Epidermal melanocyte (primary cell): ENCODE results near the gene MRGPRG.

Source experiments
- DNase-seq: peaks from one replicate; pipeline ENCODE4 v3.0.0; 2011; ENCODE audit warnings: low spot score; ENCODE audit not compliant: insufficient read length

MRGPRG gene

GRCh38 chr11:3195251-3196160, 23.1 kb downstream of the MRGPRG start:
- no peak for DNase-seq

- DNase-seq, result no peak
Measured at GRCh38 chr11:3194016-3194816, 24.4 kb downstream of the MRGPRG start.

- DNase-seq, result no peak
Measured at GRCh38 chr11:3193373-3194015, 25.1 kb downstream of the MRGPRG start.

- DNase-seq, result no peak
Measured at GRCh38 chr11:3192511-3193372, 25.9 kb downstream of the MRGPRG start.

- no peak for DNase-seq
Measured at GRCh38 chr11:3191586-3192324, 26.9 kb downstream of the MRGPRG start.

GRCh38 chr11:3190600-3190999, 28.0 kb downstream of the MRGPRG start:
- DNase-seq, result no peak

GRCh38 chr11:3189886-3190583, 28.6 kb downstream of the MRGPRG start:
- no peak for DNase-seq

- DNase-seq, result no peak
Measured at GRCh38 chr11:3189196-3189843, 29.3 kb downstream of the MRGPRG start.

GRCh38 chr11:3188496-3189195, 30.0 kb downstream of the MRGPRG start:
- DNase-seq, result no peak

- no peak for DNase-seq
Measured at GRCh38 chr11:3186166-3186953, 32.3 kb downstream of the MRGPRG start.

GRCh38 chr11:3184732-3185347, 33.8 kb downstream of the MRGPRG start:
- DNase-seq, result no peak

- DNase-seq, result no peak
Measured at GRCh38 chr11:3183523-3183922, 35.1 kb downstream of the MRGPRG start.

- no peak for DNase-seq
Measured at GRCh38 chr11:3182462-3182852, 36.2 kb downstream of the MRGPRG start.

- no peak for DNase-seq
Measured at GRCh38 chr11:3181725-3182461, 36.7 kb downstream of the MRGPRG start.

- DNase-seq, result no peak
Measured at GRCh38 chr11:3180869-3181268, 37.7 kb downstream of the MRGPRG start.

- no peak for DNase-seq
Measured at GRCh38 chr11:3178349-3178748, 40.3 kb downstream of the MRGPRG start.

- no peak for DNase-seq
Measured at GRCh38 chr11:3177931-3178330, 40.7 kb downstream of the MRGPRG start.
